Right lobe of liver (tissue), 4 donors: ENCODE measurements around the gene SMIM28.

Experiments used
- CTCF ChIP-seq, 4 donors: fragments of 200-600 bp in 3 of 4; fragments of 450-650 bp in 1 of 4; IDR thresholded peaks; one replicate each; pipeline versions ENCODE4 v1.5.1 to v1.8.0; 2016 to 2022; ENCODE audit warnings: antibody characterized with exemption in 4 of 4, mild to moderate bottlenecking in 2 of 4
- POLR2A ChIP-seq: fragments of 450-650 bp; IDR thresholded peaks from one replicate; pipeline ENCODE4 v1.6.1; 2017; ENCODE audit warnings: antibody characterized with exemption, mild to moderate bottlenecking
- donor health status: DM: no; HTN: no; CAD: no.
- donor health status: DM: no; HTN: no; CAD: no.
- donor health status: DM: no; HTN: yes; CAD: no.

DNA sequence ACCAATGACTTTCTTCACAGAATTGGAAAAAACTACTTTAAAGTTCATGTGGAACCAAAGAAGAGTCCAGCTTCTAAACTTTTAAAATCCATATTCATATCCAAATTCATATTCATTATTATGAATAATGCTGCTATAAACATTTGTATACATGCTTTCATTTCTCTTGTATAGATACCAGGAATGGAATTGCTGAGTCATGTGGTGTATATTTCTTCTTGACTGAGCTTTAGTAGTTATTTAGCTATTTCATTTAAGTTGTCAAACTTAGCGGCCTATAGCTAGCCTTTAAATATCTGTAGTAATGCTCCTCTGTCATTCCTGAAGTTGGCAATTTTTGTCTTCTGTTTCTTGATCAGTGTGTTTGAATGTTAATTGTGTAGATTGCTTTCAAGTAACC is 19.8 kb upstream of the SMIM28 start:
- TF ChIP-seq CTCF (IDR thresholded peaks at IDR 0.05) (no peak), POLR2A (no peak)
